Activated CD8-positive, alpha-beta T cell treated with anti-CD3 and anti-CD28 coated beads, Interleukin-2, amount 10 ng/mL, durations not matched to agents 7 days and 5 days (primary cell): Measurements from ENCODE around the gene GLOD5. TPM values are rescaled to one million over a fixed set of nuclear protein-coding genes. Genes with fewer than 3 reads are reported as not detected.

ENCODE experiments used
- ATAC-seq: fragments of 150-1000 bp; cut with Tn5 transposase; one replicate; pipeline ENCODE4 v1.10.0; 2021; ENCODE audit warnings: moderate library complexity
- CTCF ChIA-PET: fragments of 350-600 bp; sonication (Branson Sonifier 250); formaldehyde crosslinking; loops from one replicate; lab custom pipeline; 2021; ENCODE audit warnings: antibody characterized with exemption; lab: Charles Lee
- POLR2A ChIA-PET: fragments of 350-600 bp; sonication (Branson Sonifier 250); formaldehyde crosslinking; loops from one replicate; lab custom pipeline; 2021; ENCODE audit warnings: antibody characterized with exemption; lab: Charles Lee
- DNase-seq: peaks from one replicate; pipeline ENCODE4 v3.0.0-alpha.2; 2020
- H3K27ac Mint-ChIP-seq: one replicate; pipeline ENCODE4 v1.8.0; 2021; ENCODE audit warnings: mild to moderate bottlenecking, mixed read lengths
- H3K27me3 Mint-ChIP-seq: one replicate; pipeline ENCODE4 v1.8.0; 2021; ENCODE audit warnings: low read depth, mixed read lengths
- H3K36me3 Mint-ChIP-seq: one replicate; pipeline ENCODE4 v1.8.0; 2021; ENCODE audit warnings: low read depth, mixed read lengths
- H3K4me1 Mint-ChIP-seq: one replicate; pipeline ENCODE4 v1.8.0; 2021; ENCODE audit warnings: low read depth, mixed read lengths
- H3K4me3 Mint-ChIP-seq: one replicate; pipeline ENCODE4 v1.8.0; 2021; ENCODE audit warnings: mild to moderate bottlenecking, mixed read lengths
- H3K9me3 Mint-ChIP-seq: one replicate; pipeline ENCODE4 v1.8.0; 2022; ENCODE audit warnings: mixed read lengths; ENCODE audit not compliant: insufficient read depth
- total RNA-seq, 2 experiments: library from RNA; stranded (reverse); gene quantifications; one replicate each; pipeline ENCODE4 v1.2.3, GENCODE V29; 2021

The GLOD5 gene
- total RNA-seq, 2 experiments from 2014 or later, result not detected

GRCh38 chrX:48736303-48736702 is 25.2 kb upstream of the GLOD5 start:
- no peak for ATAC-seq
- POLR2A ChIA-PET, result interaction anchor here (0.9 to 2.1 kb wide), 7 partner anchors 11 to 204 kb away, joined by 3 to 24 read pairs (median 6); partner anchors contain the start of genes RBM3 and WAS
- peaks cover 21% of the 10 kb centered on the region for H3K4me1 Mint-ChIP-seq
- DNase-seq, result no peak
- no peaks in the 10 kb centered on the region for H3K27me3 Mint-ChIP-seq
- H3K9me3 Mint-ChIP-seq, result no peaks in the 10 kb centered on the region
- H3K4me3 Mint-ChIP-seq, result peak overlapping the region; percentile 96
- CTCF ChIA-PET, result interaction anchor here (1.0 kb wide), 1 partner anchor 201 kb away, joined by 3 read pairs; no protein-coding TSS in a partner anchor
- peaks cover 3% of the 10 kb centered on the region for H3K36me3 Mint-ChIP-seq
- H3K27ac Mint-ChIP-seq, result peak overlapping the region; percentile 97

- DNase-seq, result no peak
- Mint-ChIP-seq H3K27me3 (no peaks in the 10 kb centered on the region), H3K4me1 (peaks cover 21% of the 10 kb centered on the region), H3K27ac (peak overlapping the region; percentile 97), H3K9me3 (no peaks in the 10 kb centered on the region), H3K36me3 (peaks cover 3% of the 10 kb centered on the region), H3K4me3 (peak overlapping the region; percentile 96)
- no peak for ATAC-seq
- CTCF ChIA-PET, result interaction anchor here (1.0 kb wide), 3 partner anchors 65 to 201 kb away, joined by 3 to 6 read pairs (median 5); partner anchors contain the start of gene HDAC6
- POLR2A ChIA-PET, result interaction anchor here (0.6 to 2.1 kb wide), 15 partner anchors 11 to 548 kb away, joined by 3 to 24 read pairs (median 4); partner anchors contain the start of genes HDAC6, RBM3, SUV39H1 and WAS
These were observed 24.7 kb upstream of the GLOD5 start for GRCh38 chrX:48736878-48737212.

- H3K9me3 Mint-ChIP-seq, result no peaks in the 10 kb centered on the region
- peaks cover 21% of the 10 kb centered on the region for H3K4me1 Mint-ChIP-seq
- ATAC-seq (peak; percentile 100), DNase-seq (peak; percentile 93)
- ChIA-PET POLR2A (interaction anchor here (0.6 to 2.1 kb wide), 16 partner anchors 11 to 548 kb away, joined by 3 to 24 read pairs (median 4); partner anchors contain the start of genes HDAC6, RBM3, SUV39H1 and WAS), CTCF (interaction anchor here (1.0 kb wide), 3 partner anchors 64 to 200 kb away, joined by 3 to 6 read pairs (median 5); partner anchors contain the start of gene HDAC6)
- peaks cover 3% of the 10 kb centered on the region for H3K36me3 Mint-ChIP-seq
- H3K27ac Mint-ChIP-seq, result peak overlapping the region; percentile 97
- H3K4me3 Mint-ChIP-seq, result peak overlapping the region; percentile 96
- H3K27me3 Mint-ChIP-seq, result no peaks in the 10 kb centered on the region
These were observed 24.2 kb upstream of the GLOD5 start for GRCh38 chrX:48737213-48737938.

- H3K4me3 Mint-ChIP-seq, result peak overlapping the region; percentile 96
- peak overlapping the region; percentile 97 for H3K27ac Mint-ChIP-seq
- ATAC-seq (no peak), DNase-seq (no peak)
- H3K4me1 Mint-ChIP-seq, result peaks cover 21% of the 10 kb centered on the region
- POLR2A ChIA-PET, result interaction anchor here (0.6 to 2.1 kb wide), 9 partner anchors 12 to 164 kb away, joined by 4 to 24 read pairs (median 6); partner anchors contain the start of genes HDAC6, RBM3, SUV39H1 and WAS
- H3K36me3 Mint-ChIP-seq, result peaks cover 3% of the 10 kb centered on the region
- H3K27me3 Mint-ChIP-seq, result no peaks in the 10 kb centered on the region
- H3K9me3 Mint-ChIP-seq, result no peaks in the 10 kb centered on the region
- CTCF ChIA-PET, result interaction anchor here (1.0 kb wide), 1 partner anchor 90 kb away, joined by 6 read pairs; no protein-coding TSS in a partner anchor
These were observed 23.6 kb upstream of the GLOD5 start for GRCh38 chrX:48737940-48738339.

GRCh38 chrX:48741834-48742233 is 19.7 kb upstream of the GLOD5 start:
- ATAC-seq (no peak), DNase-seq (no peak)
- no peaks in the 10 kb centered on the region for H3K27me3 Mint-ChIP-seq
- no peak overlapping the region for H3K27ac Mint-ChIP-seq
- no peaks in the 10 kb centered on the region for H3K9me3 Mint-ChIP-seq
- no peak overlapping the region for H3K4me3 Mint-ChIP-seq
- peaks cover 11% of the 10 kb centered on the region for H3K4me1 Mint-ChIP-seq
- ChIA-PET POLR2A (no interaction called here), CTCF (no interaction called here)
- H3K36me3 Mint-ChIP-seq, result no peaks in the 10 kb centered on the region

- Mint-ChIP-seq H3K4me3 (no peak overlapping the region), H3K4me1 (no peaks in the 10 kb centered on the region), H3K9me3 (no peaks in the 10 kb centered on the region), H3K27me3 (no peaks in the 10 kb centered on the region), H3K36me3 (no peaks in the 10 kb centered on the region), H3K27ac (no peak overlapping the region)
- ATAC-seq, result no peak
- DNase-seq, result no peak
- POLR2A ChIA-PET, result no interaction called here
- CTCF ChIA-PET, result no interaction called here
These were observed 16.3 kb upstream of the GLOD5 start for GRCh38 chrX:48745222-48745621.

- POLR2A ChIA-PET, result no interaction called here
- Mint-ChIP-seq H3K36me3 (no peaks in the 10 kb centered on the region), H3K27me3 (no peaks in the 10 kb centered on the region), H3K4me1 (peaks cover 3% of the 10 kb centered on the region), H3K27ac (no peak overlapping the region), H3K4me3 (no peak overlapping the region), H3K9me3 (no peaks in the 10 kb centered on the region)
- DNase-seq, result no peak
- no peak for ATAC-seq
- CTCF ChIA-PET, result no interaction called here
These were observed 14.0 kb upstream of the GLOD5 start for GRCh38 chrX:48747415-48748016.

GRCh38 chrX:48749182-48749581 is 12.4 kb upstream of the GLOD5 start:
- no peaks in the 10 kb centered on the region for H3K36me3 Mint-ChIP-seq
- ATAC-seq (no peak), DNase-seq (no peak)
- H3K27me3 Mint-ChIP-seq, result no peaks in the 10 kb centered on the region
- CTCF ChIA-PET, result interaction anchor here (1.0 kb wide), 1 partner anchor 101 kb away, joined by 6 read pairs; no protein-coding TSS in a partner anchor
- H3K27ac Mint-ChIP-seq, result no peak overlapping the region
- POLR2A ChIA-PET, result interaction anchor here (0.9 kb wide), 1 partner anchor 12 kb away, joined by 3 read pairs; no protein-coding TSS in a partner anchor
- H3K4me1 Mint-ChIP-seq, result peaks cover 3% of the 10 kb centered on the region
- no peaks in the 10 kb centered on the region for H3K9me3 Mint-ChIP-seq
- no peak overlapping the region for H3K4me3 Mint-ChIP-seq

GRCh38 chrX:48751343-48751742 is 10.2 kb upstream of the GLOD5 start:
- peak; percentile 39 for ATAC-seq
- ChIA-PET POLR2A (no interaction called here), CTCF (no interaction called here)
- peak overlapping the region; percentile 52 for H3K27ac Mint-ChIP-seq
- no peaks in the 10 kb centered on the region for H3K27me3 Mint-ChIP-seq
- H3K4me1 Mint-ChIP-seq, result peaks cover 3% of the 10 kb centered on the region
- no peak overlapping the region for H3K4me3 Mint-ChIP-seq
- DNase-seq, result no peak
- no peaks in the 10 kb centered on the region for H3K9me3 Mint-ChIP-seq
- H3K36me3 Mint-ChIP-seq, result no peaks in the 10 kb centered on the region

GRCh38 chrX:48752498-48752897 is 9.0 kb upstream of the GLOD5 start:
- DNase-seq (no peak), ATAC-seq (no peak)
- H3K9me3 Mint-ChIP-seq, result no peaks in the 10 kb centered on the region
- ChIA-PET POLR2A (no interaction called here), CTCF (no interaction called here)
- no peaks in the 10 kb centered on the region for H3K27me3 Mint-ChIP-seq
- H3K4me3 Mint-ChIP-seq, result no peak overlapping the region
- H3K36me3 Mint-ChIP-seq, result no peaks in the 10 kb centered on the region
- peaks cover 3% of the 10 kb centered on the region for H3K4me1 Mint-ChIP-seq
- no peak overlapping the region for H3K27ac Mint-ChIP-seq

GRCh38 chrX:48753708-48754228 is 7.8 kb upstream of the GLOD5 start:
- no peaks in the 10 kb centered on the region for H3K27me3 Mint-ChIP-seq
- H3K9me3 Mint-ChIP-seq, result no peaks in the 10 kb centered on the region
- no peak overlapping the region for H3K27ac Mint-ChIP-seq
- H3K4me3 Mint-ChIP-seq, result no peak overlapping the region
- no peak for ATAC-seq
- CTCF ChIA-PET, result no interaction called here
- POLR2A ChIA-PET, result no interaction called here
- no peaks in the 10 kb centered on the region for H3K36me3 Mint-ChIP-seq
- H3K4me1 Mint-ChIP-seq, result peaks cover 3% of the 10 kb centered on the region
- no peak for DNase-seq
